Kidney (tissue), 14 donors: ENCODE results near the gene ZKSCAN3. TPM values are rescaled to one million over a fixed set of nuclear protein-coding genes. Genes with fewer than 3 reads are reported as not detected.

Source experiments
- DNase-seq, 5 donors: peaks; one replicate each; pipeline ENCODE4 v3.0.0-alpha.2; 2013 to 2020
- FAIRE-seq: peaks from 2 replicates; lab custom pipeline; 2012; peaks lifted over from hg19 to GRCh38; lab: Jason Lieb, UNC
- H3K27ac ChIP-seq, 2 donors: one replicate each; pipeline ENCODE4 v1.7.0; 2013; ENCODE audit warnings: low read depth in 2 of 2, low read length in 2 of 2, inconsistent platforms in 1 of 2
- H3K27me3 ChIP-seq: one replicate; pipeline ENCODE4 v1.7.1; 2013; ENCODE audit warnings: low read length, inconsistent platforms; ENCODE audit not compliant: control insufficient read depth, insufficient read depth
- H3K36me3 ChIP-seq, 3 donors: one replicate each; pipeline versions ENCODE4 v1.7.0 to v1.7.1; 2013; ENCODE audit warnings: low read length in 3 of 3, control low read depth in 1 of 3, inconsistent platforms in 1 of 3; ENCODE audit not compliant: insufficient read depth in 3 of 3, control insufficient read depth in 2 of 3
- H3K4me1 ChIP-seq, 3 donors: one replicate each; pipeline versions ENCODE4 v1.7.0 to v1.7.1; 2013; ENCODE audit warnings: low read length in 3 of 3, inconsistent platforms in 1 of 3, low read depth in 1 of 3; ENCODE audit not compliant: control insufficient read depth in 2 of 3, insufficient read depth in 2 of 3
- H3K4me3 ChIP-seq, 3 donors: one replicate each; pipeline versions ENCODE4 v1.7.0 to v1.8.1; 2013; ENCODE audit warnings: low read length in 3 of 3, control low read depth in 1 of 3, inconsistent platforms in 1 of 3
- H3K9ac ChIP-seq, 3 donors: one replicate each; pipeline versions ENCODE4 v1.7.0 to v1.7.1; 2013; ENCODE audit warnings: low read length in 3 of 3, control low read depth in 1 of 3, inconsistent platforms in 1 of 3
- H3K9me3 ChIP-seq, 3 donors: one replicate each; pipeline versions ENCODE4 v1.7.0 to v1.7.1; 2013; ENCODE audit warnings: low read length in 3 of 3, control low read depth in 1 of 3, inconsistent platforms in 1 of 3; ENCODE audit not compliant: control insufficient read depth in 2 of 3, insufficient read depth in 1 of 3
- CTCF ChIP-seq: IDR thresholded peaks from 3 replicates; pipeline ENCODE4 v1.5.1; 2012; ENCODE audit warnings: mild to moderate bottlenecking, moderate library complexity, borderline replicate concordance; ENCODE audit not compliant: insufficient read depth; ENCODE audit errors: extremely low read depth
- intact Hi-C: fragments of 100-400 bp; cut with DNase I; formaldehyde crosslinking; loops from one replicate; pipeline ENCODE4 v1.11.1; 2022
- polyA plus RNA-seq: library from polyadenylated mRNA; stranded (reverse); fragments of 350-450 nt; fragmentation: Illumina TruSeq; extraction: RNeasy Lipid Tissue Mini Kit (QIAGEN cat#74804); gene quantifications from one replicate; pipeline ENCODE4 v1.2.3, GENCODE V29; 2014; ENCODE audit warnings: low read depth, low replicate concordance; ENCODE audit not compliant: insufficient read depth
- total RNA-seq: library from RNA; stranded (reverse); fragmentation: NEBNext Ultra II Directional; extraction: Animal tissue kit (Norgen Biotek cat#: 25700); gene quantifications from one replicate; pipeline ENCODE4 v1.2.1, GENCODE V29; 2021
- donor health status: control.
- donor health status: control.
- donor health status: control.
- donor health status: control.
- donor health status: control.
- donor health status: DM: yes; HTN: yes; CAD: no.
- donor health status: Normal renal cell carcinoma (clear cell type).

ZKSCAN3 gene
- total and polyA plus RNA-seq, 2 donors from 2014 or later = 3.5 to 8.3 TPM

- DNase-seq (no peak), FAIRE-seq (no peak)
- H3K9ac ChIP-seq = no peak overlapping the region
- no peak overlapping the region for H3K27ac ChIP-seq
- no peaks in the 10 kb centered on the region for H3K36me3 ChIP-seq
- H3K27me3 ChIP-seq = no peaks in the 10 kb centered on the region
- TF ChIP-seq CTCF = no peak
- H3K4me1 ChIP-seq = no peaks in the 10 kb centered on the region
- no peak overlapping the region for H3K4me3 ChIP-seq
- no peaks in the 10 kb centered on the region for H3K9me3 ChIP-seq
- intact Hi-C loops = no loop called here
Observed at GRCh38 chr6:28343898-28344677, 5.7 kb upstream of the ZKSCAN3 start.

GRCh38 chr6:28345201-28345600, 4.5 kb upstream of the ZKSCAN3 start:
- intact Hi-C loops = no loop called here
- Histone ChIP-seq H3K27ac (no peak overlapping the region), H3K9ac (no peak overlapping the region), H3K4me1 (no peaks in the 10 kb centered on the region), H3K36me3 (no peaks in the 10 kb centered on the region), H3K4me3 (no peak overlapping the region), H3K9me3 (no peaks in the 10 kb centered on the region), H3K27me3 (no peaks in the 10 kb centered on the region)
- DNase-seq (no peak), FAIRE-seq (no peak)
- no peak for TF ChIP-seq CTCF

- FAIRE-seq = no peak
- no peak for TF ChIP-seq CTCF
- H3K27me3 ChIP-seq = no peaks in the 10 kb centered on the region
- H3K27ac ChIP-seq = no peak overlapping the region
- H3K9ac ChIP-seq = no peak overlapping the region
- intact Hi-C loops = no loop called here
- H3K36me3 ChIP-seq = no peaks in the 10 kb centered on the region
- no peak overlapping the region for H3K4me3 ChIP-seq
- DNase-seq = no peak
- peaks cover 0 to 7% (median 6%) of the 10 kb centered on the region in 3 donors for H3K4me1 ChIP-seq
- no peaks in the 10 kb centered on the region for H3K9me3 ChIP-seq
Observed at GRCh38 chr6:28347119-28347518, 2.6 kb upstream of the ZKSCAN3 start.
